ENCODE data around the gene RBM38.

DNA sequence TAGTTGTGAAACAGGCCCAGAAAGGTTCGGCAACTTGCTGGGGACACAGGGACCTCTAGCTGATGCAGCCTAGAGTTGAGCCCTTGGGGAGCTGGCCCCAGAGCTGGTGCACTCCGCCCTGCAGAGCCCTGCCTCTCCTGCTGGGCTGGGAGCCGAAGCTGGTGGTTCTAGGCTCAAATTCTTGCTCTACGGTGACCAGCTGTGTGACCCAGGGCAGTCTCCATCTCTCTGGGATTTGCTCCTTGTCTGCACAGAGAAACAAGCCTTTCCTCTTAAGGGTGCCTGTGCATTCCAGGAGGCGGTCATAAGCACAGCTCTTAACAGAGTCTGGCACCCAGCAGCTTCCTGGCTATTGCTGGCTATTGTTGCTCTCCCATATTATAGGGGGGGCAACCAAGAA is 47.4 kb downstream of the RBM38 start:
- TF ChIP-seq, protein P1, sequence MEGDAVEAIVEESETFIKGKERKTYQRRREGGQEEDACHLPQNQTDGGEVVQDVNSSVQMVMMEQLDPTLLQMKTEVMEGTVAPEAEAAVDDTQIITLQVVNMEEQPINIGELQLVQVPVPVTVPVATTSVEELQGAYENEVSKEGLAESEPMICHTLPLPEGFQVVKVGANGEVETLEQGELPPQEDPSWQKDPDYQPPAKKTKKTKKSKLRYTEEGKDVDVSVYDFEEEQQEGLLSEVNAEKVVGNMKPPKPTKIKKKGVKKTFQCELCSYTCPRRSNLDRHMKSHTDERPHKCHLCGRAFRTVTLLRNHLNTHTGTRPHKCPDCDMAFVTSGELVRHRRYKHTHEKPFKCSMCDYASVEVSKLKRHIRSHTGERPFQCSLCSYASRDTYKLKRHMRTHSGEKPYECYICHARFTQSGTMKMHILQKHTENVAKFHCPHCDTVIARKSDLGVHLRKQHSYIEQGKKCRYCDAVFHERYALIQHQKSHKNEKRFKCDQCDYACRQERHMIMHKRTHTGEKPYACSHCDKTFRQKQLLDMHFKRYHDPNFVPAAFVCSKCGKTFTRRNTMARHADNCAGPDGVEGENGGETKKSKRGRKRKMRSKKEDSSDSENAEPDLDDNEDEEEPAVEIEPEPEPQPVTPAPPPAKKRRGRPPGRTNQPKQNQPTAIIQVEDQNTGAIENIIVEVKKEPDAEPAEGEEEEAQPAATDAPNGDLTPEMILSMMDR (IDR thresholded peaks at IDR 0.05) = no peak
- TF ChIP-seq POLR2AphosphoS5 (IDR thresholded peaks at IDR 0.05; ENCODE audit: low read depth, low read length) (no peak), SIN3A (IDR thresholded peaks at IDR 0.05; ENCODE audit: borderline replicate concordance, insufficient read depth, low read depth, low read length) (no peak), TCF7L2 (IDR thresholded peaks at IDR 0.05; ENCODE audit: low read depth, low read length) (no peak)
- TF ChIP-seq, protein P2, sequence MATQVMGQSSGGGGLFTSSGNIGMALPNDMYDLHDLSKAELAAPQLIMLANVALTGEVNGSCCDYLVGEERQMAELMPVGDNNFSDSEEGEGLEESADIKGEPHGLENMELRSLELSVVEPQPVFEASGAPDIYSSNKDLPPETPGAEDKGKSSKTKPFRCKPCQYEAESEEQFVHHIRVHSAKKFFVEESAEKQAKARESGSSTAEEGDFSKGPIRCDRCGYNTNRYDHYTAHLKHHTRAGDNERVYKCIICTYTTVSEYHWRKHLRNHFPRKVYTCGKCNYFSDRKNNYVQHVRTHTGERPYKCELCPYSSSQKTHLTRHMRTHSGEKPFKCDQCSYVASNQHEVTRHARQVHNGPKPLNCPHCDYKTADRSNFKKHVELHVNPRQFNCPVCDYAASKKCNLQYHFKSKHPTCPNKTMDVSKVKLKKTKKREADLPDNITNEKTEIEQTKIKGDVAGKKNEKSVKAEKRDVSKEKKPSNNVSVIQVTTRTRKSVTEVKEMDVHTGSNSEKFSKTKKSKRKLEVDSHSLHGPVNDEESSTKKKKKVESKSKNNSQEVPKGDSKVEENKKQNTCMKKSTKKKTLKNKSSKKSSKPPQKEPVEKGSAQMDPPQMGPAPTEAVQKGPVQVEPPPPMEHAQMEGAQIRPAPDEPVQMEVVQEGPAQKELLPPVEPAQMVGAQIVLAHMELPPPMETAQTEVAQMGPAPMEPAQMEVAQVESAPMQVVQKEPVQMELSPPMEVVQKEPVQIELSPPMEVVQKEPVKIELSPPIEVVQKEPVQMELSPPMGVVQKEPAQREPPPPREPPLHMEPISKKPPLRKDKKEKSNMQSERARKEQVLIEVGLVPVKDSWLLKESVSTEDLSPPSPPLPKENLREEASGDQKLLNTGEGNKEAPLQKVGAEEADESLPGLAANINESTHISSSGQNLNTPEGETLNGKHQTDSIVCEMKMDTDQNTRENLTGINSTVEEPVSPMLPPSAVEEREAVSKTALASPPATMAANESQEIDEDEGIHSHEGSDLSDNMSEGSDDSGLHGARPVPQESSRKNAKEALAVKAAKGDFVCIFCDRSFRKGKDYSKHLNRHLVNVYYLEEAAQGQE (IDR thresholded peaks at IDR 0.05; ENCODE audit: insufficient read depth in 1 of 2, low read depth in 2 of 2, low read length in 1 of 2) = no peak

Measured in Panc1 (cell line).